Stromal cell of bone marrow (primary cell): ENCODE data around the gene TCF12.
"Not testable (repeated sequence)": the region's sequence is repeated elsewhere in the genome, so short reads cannot be mapped to it uniquely, and the experiment has no call there.

ENCODE experiments used
- DNase-seq: peaks from one replicate; pipeline ENCODE4 v3.0.0-alpha.2; 2012; ENCODE audit warnings: low read depth

The TCF12 gene

DNA sequence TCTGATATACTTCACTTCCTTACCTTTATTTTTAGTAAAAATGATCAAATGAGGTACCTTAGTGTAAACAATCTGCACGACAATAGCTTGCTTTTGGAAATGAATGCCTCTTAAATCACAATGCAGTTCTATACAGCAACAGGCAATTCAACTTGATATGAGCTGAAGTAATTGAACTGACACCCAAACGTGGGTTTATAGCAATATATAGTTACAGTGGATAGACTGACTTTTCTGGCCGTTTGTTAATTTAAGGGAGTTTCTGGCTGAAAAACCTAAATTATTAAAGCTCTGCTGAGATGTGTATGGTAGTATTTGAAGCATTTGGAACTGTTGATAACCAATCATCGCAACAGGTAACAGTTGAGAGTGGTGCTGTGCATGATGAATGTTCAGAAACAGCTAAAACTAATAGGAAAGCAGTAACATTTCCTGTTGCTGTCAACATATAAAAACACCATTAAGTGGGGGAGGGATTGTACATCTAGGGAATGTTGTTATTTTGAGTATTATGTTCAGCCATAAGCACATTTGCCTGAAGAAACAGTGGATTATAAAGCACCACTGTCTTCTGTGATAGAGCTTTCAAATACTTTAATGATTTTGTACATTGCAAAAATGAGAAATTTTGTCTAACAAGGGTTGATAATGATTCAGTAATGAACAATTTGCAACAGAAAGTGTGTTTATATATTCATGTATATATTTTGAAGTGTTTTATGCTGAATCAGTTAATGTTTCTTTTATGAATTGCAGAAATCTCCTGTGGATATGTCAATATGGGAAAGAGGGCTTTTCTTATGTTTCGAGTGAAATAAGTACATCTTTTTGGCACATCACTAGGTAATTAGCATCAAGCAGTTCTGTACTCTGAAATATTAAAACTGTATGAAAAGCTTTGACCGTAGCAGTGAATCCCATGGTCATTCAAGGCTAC is 176.1 kb downstream of the TCF12 start:
- no peak for DNase-seq

GRCh38 chr15:57095896-57096295 is 177.5 kb downstream of the TCF12 start:
- no peak for DNase-seq

- no peak for DNase-seq
These were observed 178.8 kb downstream of the TCF12 start for GRCh38 chr15:57097246-57097645.

GRCh38 chr15:57097919-57098543 is 179.6 kb downstream of the TCF12 start:
- not testable (repeated sequence) for DNase-seq

- DNase-seq, result no peak
These were observed 180.5 kb downstream of the TCF12 start for GRCh38 chr15:57098896-57099295.

- no peak for DNase-seq
These were observed 181.7 kb downstream of the TCF12 start for GRCh38 chr15:57100136-57100539.

DNA sequence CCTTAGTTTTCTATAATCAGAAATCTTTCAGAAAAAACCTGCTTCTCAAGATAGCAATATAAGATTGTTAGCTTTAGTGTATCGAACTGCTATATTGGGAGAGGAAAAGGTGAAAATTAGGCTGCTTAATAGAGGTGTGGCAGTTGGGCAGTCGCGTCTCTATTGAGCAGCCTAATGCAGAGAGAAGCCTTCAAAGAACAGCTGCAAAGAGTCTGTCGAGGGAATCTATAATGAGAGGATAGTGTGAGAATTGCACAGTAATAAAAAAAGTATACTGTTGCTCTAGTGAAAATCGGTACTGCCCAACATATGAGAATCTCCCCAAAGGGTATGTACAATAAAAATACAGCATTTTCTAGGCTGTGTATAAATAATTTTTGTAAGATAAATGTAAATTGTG is 184.4 kb downstream of the TCF12 start:
- no peak for DNase-seq

DNA sequence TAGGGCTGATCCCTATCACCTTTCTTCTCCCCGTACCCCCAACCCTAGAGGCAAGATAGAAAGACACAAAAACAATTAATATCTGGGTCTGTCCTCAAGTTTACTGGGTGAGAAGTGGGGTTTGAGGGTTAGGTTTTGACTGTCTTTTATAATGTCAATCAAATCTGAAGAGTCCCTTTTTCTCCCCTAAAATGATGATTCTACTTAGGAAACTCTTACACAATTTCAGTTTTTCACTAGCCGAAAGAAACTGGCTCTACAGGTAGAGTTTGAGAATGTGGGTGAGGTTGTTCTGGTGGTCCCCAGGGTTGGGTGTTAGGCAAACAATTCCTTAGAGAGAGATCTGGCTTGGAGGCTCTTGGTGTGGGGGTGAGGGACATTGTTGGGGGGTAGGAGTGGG is 189.9 kb downstream of the TCF12 start:
- no peak for DNase-seq

GRCh38 chr15:57109005-57109404 is 190.6 kb downstream of the TCF12 start:
- no peak for DNase-seq

- no peak for DNase-seq
These were observed 192.6 kb downstream of the TCF12 start for GRCh38 chr15:57111002-57111401.

- no peak for DNase-seq
These were observed 193.7 kb downstream of the TCF12 start for GRCh38 chr15:57112178-57112577.

- no peak for DNase-seq
These were observed 195.6 kb downstream of the TCF12 start for GRCh38 chr15:57114070-57114469.

DNA sequence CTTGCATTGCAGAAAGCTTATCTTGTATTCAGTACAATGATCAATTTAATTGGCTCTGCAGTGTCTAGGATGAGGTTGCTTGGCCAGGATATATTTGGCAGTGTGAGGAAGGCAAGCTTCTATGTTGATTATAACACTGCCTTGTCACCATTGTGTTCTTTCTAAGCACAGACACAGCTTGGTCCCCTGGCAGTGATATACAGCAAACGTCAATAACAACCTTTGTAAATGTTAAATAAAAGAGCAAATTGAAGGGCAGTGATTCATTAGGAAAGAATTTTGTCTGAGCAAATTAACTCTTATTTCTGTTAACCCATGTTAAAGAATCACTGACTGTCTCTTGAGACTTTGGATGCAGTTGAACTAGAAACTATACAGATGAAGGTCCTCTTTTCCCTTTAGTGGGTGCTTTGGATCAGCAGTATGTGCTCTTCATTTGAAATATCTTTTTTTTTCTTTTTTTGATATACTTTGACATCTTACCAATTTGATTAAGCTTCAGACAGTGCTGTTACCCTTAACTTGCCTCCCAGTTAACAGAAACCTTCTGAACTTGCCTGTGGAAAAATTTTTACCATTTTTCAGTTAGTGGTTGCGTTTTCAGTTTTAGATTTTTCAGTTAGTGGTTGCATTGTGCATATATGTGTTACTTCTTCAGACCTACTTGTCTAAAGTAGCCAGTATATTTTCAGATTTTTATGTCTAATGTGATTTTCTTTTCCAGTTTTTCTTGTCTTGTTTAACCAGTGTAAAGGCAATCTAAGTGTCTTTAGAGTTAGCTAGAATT is 199.8 kb downstream of the TCF12 start:
- no peak for DNase-seq

- DNase-seq, result no peak
These were observed 203.8 kb downstream of the TCF12 start for GRCh38 chr15:57122080-57122840.

DNA sequence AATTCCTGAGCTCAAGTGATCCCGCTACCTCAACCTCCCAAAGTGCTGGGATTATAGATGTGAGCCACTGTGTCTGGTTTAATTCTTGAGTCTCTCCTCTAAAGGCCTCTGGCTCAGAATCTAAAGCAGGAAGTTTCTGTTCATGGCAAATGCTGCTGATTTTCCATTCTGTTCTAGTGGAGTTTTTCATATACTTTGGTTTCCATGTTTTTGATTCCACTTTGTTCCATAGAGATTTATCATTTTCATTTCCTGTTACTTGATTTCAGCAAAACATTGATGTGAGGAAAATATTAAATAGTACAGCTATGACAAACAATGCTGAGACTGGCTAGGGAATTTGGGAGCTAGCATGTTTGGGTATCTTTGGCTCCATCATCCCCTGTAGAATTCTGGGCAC is 205.6 kb downstream of the TCF12 start:
- DNase-seq, result no peak

GRCh38 chr15:57129064-57129463 is 210.6 kb downstream of the TCF12 start:
- no peak for DNase-seq

DNA sequence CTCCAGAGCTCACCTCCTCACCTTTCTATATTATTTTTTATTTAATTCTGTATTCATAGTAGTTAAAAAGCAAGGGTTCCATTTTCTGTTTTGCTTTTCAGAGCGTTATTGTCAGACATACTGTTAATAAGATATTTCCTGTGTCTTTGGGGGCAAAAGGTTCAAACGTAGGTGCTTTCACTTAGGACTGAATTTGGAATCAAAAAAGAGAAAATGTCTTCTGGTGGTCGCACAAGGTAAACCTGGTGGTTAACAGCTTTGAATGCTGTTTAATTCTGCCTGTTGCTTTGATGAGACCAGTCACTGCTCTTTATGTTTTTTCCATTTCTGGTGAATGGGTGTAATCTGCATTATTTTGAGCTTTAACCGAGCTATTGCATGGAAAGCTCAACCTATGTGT is 212.5 kb downstream of the TCF12 start:
- no peak for DNase-seq

DNA sequence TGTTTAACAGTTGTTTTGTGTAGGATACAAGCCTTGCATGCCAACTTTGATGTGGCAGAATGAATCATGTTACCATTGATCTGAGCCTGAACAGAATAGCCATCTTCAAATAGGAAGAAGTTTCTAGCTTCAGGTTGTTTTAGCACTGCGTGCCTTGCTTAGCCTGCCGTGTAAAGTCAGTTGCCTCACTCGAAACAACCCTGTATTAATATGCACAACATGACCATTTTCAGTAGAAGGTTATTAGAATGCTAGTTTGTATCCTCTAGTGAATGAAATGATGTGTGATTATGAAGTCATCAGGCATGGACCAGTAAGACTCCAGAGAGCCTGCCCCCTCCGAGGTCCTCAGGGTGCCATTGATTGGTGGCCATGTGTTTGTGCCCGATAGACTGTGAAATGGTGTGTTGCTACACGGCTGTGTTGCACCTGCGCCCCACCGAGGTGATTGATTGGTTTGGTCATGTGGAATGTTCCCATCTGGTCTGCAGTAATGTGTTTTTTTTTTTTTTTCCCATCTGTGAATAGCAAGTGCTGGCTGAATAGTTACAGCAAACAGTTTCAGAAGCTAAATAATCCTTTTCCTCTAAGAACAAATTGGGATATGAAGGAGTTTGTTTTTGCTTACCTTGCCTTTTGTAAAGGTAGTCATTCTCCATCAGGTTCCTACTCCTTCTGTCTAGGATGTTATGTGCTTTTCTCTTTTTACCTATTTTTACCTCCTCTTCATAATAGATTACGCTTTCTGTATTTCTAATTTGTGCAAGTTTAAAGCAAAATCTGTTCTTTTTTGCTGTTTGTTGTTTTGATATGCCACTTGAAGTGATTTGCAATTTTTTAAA is 214.9 kb downstream of the TCF12 start:
- DNase-seq, result no peak

- DNase-seq, result no peak
These were observed 215.7 kb downstream of the TCF12 start for GRCh38 chr15:57134071-57134605.

GRCh38 chr15:57134851-57135250 is 216.4 kb downstream of the TCF12 start:
- DNase-seq, result no peak

GRCh38 chr15:57135800-57136199 is 217.4 kb downstream of the TCF12 start:
- DNase-seq, result no peak
